A549 treated with GW870086 at 1 μM for 4 hours (cell line): Measurements from ENCODE around the gene STAM. TPM values are rescaled to one million over a fixed set of nuclear protein-coding genes. Genes with fewer than 3 reads are reported as not detected.

Experiments
- total RNA-seq: library from RNA; stranded (reverse); fragments of 200-300 nt; extraction: Qiagen RNA extraction; gene quantifications from 5 replicates; pipeline ENCODE4 v1.2.3, GENCODE V29; 2022; ENCODE audit warnings: low read depth

STAM gene
- 20.8 to 27.0 TPM (median 24.8 TPM) in 5 replicates for total RNA-seq

DNA sequence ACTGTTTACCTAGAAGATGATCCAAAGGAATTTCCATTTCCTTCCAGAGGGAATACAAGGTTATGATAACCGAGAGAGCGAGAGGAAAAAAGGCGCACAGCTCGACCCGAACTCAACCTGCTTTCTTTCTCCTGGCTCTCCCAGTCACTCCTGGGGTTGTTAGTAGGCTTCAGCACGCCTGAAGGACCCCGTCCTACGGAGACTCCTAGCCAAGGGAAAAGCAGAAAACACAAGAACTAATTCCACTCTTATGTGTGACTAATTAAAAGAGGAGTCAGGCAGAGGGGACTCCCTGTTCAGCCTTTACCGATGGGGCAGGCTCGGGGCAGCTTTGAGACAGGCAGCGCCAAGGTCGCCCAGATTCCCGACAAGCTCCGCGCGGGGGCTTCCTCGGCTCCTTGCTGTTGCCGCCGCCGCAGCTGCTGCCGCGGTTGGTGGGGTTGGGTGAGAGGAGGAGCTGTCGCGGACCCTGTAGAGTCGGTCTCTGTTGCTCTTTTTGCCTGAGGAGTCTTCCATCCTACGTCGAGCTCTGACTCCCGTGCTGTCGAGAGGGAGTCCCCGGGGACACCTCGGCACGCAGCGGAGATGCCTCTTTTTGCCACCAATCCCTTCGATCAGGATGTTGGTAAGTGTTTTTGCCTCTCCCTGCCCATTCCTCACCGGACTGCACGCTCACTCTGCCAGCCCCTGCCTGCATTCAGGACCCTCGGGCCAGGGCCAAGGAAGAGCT, at the start of gene STAM:
Gene STAM (plus strand): TSS at position 397 of the 730 bp plus-strand sequence. CDS start 189 bp downstream, at position 586.

DNA sequence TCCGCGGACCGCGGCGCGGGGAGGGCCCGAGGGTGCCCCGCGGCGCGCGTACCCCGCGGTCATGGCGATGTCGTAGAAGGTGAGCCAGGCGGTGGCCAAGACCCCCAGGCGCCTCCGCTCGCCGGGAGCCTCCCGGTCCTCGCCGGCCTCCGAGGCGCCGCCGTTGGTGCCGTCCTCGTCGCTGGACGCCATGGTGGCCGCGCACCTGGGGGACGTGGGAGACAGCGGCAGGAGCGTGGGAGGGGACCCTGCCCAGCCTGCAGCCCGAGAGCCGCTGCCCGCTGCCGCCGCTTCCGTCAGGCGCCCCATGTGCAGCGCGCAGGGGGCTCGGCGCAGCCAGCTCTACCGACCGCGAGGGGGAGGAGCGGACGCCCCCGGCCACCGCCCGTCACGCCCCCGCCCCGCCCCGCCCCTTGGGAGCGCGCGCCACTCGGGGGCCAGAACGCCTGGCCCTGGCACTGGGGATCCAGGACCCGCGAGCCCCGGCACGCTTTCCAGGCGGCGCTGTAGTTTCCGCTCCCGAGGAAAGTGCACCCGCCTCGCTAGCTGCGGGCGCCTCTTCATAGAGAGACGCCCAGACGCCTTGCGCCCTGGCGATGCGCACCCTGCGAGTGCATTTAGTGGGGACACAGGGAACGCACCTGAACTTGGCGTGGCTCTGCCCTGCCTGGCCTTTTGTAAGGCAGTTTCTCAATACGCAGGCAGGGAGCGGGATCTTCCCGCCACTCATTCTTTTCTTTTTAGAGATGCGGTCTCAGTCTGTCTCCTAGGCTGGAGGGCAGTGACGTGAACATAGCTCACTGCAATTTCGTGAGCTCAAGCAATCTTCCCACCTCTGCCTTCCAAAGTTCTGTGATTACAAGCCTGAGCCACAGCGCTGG, 26.7 kb upstream of the STAM start, which contains the start of gene HACD1:
Gene HACD1 (minus strand): TSS at position 344 of the 881 bp plus-strand sequence. CDS start 35 bp downstream, at position 309.

DNA sequence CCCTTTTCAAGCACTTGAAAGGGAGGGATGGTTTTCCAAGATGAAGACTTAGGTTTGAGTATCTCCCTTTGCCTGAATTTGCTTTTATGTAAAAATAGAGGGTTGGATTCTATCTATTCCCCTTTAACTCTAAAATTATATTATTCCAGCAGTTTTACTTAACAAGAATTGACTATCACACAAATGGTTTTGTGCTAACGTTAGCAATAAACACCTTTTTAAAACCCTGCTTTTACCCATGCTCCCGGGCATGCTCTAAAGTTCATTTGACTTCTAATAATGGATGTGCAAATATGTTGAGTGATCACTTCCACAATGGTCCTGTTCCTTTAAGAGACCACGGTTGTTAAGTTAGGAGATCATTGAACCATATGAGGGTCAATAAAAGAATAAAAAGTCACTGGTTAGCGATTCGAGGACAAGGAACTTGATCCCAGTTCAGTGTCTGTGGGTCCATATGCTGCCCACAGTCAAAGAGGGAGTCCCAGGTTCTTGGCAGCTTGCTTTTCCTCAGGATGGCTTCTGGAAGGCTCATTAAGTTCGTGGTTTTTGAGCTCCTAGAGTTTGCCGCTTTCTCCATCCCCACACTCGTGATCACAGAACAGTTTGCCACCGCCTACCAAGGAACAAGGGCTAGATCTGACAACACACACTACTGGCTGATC, 108.0 kb downstream of the STAM start, which contains the start of gene TMEM236:
Gene TMEM236 (plus strand): TSS at position 421 of the 665 bp plus-strand sequence. CDS start 95 bp downstream, at position 516.

Other genes with a start within 250 kb of the STAM start
- 0.08 to 0.13 TPM in 2 of 5 replicates, not detected in the others for gene ST8SIA6, start 189.6 kb upstream of the STAM start, total RNA-seq
- 35.3 to 65.4 TPM (median 61.2 TPM) in 5 replicates for gene HACD1, start 26.8 kb upstream of the STAM start, total RNA-seq
- gene TMEM236, start 108.0 kb downstream of the STAM start, total RNA-seq: 0.02 to 0.05 TPM (median 0.05 TPM) in 4 of 5 replicates, not detected in the other
- gene MRC1, start 165.2 kb downstream of the STAM start, total RNA-seq: 0.02 to 0.06 TPM (median 0.03 TPM) in 4 of 5 replicates, not detected in the other